SIG-M5 treated with dmso at 0.1 percent for 504 hours (cell line): ENCODE results near the gene SUCNR1.
"Not testable (repeated sequence)": the region's sequence is repeated elsewhere in the genome, so short reads cannot be mapped to it uniquely, and the experiment has no call there.

ENCODE experiments used
- DNase-seq: peaks from one replicate; lab custom pipeline; 2025; ENCODE audit not compliant: unreplicated experiment; lab: John Stamatoyannopoulos, UW

SUCNR1 gene

DNA sequence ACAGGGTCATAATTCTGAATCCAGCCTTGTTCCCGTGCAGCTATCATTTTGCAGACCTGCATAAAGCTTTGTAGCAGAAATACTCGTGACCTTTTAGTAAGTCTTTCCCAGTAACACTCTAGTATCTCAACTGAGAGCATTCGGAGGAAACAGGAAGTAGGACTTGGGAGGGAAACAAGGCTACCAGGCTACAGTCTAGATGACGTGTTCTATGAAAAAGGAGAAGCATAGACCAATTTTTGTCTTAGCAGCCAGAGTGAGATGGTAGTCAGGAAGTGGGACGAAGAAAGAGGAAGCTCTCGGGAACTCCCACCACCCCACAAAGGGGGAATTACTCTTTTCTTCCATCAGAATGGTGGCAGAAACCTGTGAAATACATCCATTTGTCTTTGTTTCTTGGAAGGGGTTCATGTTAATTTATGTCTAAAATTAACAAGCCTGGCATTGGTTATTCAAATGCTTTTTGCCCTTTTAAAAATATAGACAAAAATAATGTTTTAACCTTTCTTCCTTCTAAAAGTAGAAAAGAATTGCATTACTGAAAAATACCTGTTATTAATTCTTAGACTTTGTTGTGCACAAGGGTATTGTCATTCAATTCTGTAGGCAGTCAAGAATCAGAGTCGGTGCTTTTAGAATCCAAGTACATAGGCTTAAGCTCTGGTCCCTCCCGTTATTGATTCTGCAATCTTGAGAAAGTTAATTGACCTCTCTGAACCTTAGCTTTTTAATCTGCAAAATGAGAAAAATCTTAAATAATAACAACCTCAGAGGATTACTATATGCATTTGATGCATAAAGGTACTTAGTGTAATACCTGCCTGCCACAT lies 1.6 kb upstream of the SUCNR1 start:
- DNase-seq, result peak; percentile 100

GRCh38 chr3:151874079-151874478 lies 636 bp downstream of the SUCNR1 start:
- peak; percentile 30 for DNase-seq

GRCh38 chr3:151875759-151876158 lies 2.3 kb downstream of the SUCNR1 start:
- DNase-seq, result peak; percentile 97

DNA sequence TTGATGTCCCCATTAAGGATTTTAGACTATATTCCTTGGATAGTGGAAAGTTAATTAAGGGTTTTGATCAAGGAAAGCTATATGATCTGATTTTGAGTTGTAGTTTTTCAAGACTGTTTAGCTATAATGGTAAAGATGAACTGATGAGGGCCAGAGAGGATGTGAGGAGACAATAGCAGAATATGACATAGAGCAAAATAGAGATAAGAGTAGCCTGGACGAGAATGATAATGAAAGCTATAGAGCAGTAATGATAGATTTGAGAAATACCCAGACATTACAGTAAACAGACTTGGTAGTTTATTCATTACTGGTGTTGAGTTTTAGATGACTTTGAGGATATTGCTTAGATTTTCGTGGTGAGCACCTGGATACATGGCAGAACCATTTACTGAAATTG lies 3.8 kb downstream of the SUCNR1 start:
- DNase-seq, result no peak

DNA sequence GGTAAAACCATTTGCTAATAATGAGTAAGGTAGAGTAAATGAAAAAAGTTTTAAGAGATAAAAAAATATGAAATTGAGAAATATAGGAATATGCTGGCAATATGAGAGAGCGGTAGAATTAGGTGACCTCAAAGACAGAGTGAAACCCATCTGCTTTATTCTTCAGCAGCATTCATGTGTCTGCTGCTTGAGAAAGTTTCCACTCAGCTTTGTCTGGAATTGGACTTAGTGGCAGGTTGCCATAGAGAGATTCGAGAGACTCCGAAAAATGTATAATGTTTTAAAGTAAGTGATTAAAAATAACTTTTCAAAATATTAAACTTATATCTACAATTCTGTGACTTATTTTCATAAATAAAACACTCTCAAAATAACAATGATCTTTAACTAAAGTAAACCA lies 5.0 kb downstream of the SUCNR1 start:
- DNase-seq, result no peak

DNA sequence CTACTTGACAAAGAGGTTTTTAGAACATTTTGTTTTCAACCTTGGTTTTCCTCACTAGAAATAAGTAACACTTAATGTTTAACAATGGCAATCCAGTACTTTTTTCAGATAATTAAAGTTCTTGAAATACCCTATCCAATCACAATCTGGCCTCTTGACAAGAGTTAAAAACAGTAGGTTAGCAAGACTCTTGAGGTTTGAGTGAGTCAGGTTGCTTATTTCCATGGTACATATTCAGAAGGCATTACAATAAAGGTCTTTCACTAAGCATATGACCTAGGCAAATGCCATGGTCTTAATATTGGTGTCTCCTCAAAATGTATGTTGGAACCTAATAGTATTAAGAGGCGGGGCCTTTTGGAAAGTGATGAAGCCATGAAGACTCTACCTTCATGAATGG lies 5.6 kb downstream of the SUCNR1 start:
- no peak for DNase-seq

- peak; percentile 74 for DNase-seq
Measured at GRCh38 chr3:151879679-151880415, 6.4 kb downstream of the SUCNR1 start.

GRCh38 chr3:151880416-151880690 lies 6.9 kb downstream of the SUCNR1 start:
- no peak for DNase-seq

DNA sequence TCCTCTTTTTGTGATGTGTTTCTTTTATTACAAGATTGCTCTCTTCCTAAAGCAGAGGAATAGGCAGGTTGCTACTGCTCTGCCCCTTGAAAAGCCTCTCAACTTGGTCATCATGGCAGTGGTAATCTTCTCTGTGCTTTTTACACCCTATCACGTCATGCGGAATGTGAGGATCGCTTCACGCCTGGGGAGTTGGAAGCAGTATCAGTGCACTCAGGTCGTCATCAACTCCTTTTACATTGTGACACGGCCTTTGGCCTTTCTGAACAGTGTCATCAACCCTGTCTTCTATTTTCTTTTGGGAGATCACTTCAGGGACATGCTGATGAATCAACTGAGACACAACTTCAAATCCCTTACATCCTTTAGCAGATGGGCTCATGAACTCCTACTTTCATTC lies 7.7 kb downstream of the SUCNR1 start:
- DNase-seq, result no peak

GRCh38 chr3:151885397-151885796 lies 12.0 kb downstream of the SUCNR1 start:
- DNase-seq, result not testable (repeated sequence)

DNA sequence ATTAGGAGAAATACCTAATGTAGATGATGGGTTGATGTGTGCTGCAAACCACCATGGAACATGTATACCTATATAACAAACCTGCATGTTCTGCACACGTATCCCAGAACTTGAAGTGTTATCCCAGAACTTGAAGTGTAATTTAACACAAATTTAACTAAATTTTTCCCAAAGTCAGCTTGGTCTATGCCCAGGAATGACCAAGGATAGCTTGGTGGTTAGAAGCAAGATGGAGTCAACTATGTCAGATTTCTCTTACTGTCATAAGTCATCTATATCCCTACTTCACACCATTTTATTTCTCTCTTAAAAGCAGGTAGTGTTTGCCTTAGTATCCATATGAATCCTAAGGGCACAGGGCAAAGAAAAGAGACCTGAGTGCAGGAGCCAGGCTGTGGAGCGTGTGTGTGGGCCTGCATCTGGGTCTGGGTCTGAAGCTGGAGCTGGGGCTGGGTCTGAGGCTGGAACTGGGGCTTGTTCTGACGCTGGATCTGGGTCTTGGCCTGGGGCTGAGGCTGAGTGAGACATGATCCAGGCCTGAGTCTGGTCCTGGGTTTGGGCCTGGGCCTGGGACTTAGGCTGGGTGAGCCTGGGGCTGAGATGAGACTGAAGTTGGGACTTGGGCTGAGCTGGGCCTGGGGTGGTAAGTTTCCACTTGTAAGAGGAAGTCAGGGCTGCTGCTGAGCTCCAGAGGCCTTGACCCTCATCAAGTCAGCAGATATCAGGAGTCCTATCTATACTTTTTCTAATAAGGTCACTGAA lies 14.2 kb downstream of the SUCNR1 start:
- not testable (repeated sequence) for DNase-seq

GRCh38 chr3:151890721-151891141 lies 17.3 kb downstream of the SUCNR1 start:
- DNase-seq, result peak; percentile 80

GRCh38 chr3:151891721-151892120 lies 18.3 kb downstream of the SUCNR1 start:
- DNase-seq, result no peak

- no peak for DNase-seq
Measured at GRCh38 chr3:151894219-151894618, 20.8 kb downstream of the SUCNR1 start.

DNA sequence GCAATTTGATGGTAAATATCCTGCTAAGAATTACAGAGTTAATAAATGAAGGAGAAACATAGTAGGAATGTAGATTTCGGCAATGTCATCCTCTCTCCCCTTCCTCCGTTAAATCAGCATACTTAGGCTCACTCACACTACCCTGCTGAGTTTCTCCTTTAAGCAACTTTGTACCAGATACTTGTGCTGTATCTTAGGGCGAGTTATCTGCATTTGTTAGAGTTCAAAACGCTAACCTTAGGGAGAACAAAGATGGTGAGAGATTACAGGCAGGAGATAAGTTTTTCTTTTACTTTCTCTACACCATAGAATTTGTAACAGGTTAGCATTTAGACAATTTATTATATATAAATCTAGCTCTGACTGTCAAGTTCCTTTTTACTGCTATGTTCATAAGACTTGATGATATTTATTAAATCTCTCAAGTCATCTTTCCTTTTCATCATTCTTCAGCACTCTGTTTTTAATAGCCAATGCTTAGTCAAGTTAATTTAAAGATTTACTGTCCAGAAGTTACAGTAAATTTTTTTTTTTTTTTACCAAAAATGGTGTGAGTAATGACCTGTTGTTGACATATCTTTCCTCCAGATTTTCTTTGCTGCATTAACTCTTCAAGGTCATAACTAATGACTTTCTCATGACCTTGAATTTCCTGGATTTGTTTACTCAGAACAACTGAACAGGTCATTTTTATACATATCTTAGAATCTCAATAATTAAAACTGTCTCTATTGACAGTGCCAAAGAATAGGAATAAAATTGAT lies 22.2 kb downstream of the SUCNR1 start:
- DNase-seq, result no peak

GRCh38 chr3:151896246-151897012 lies 23.0 kb downstream of the SUCNR1 start:
- no peak for DNase-seq

- not testable (repeated sequence) for DNase-seq
Measured at GRCh38 chr3:151898121-151898520, 24.7 kb downstream of the SUCNR1 start.

DNA sequence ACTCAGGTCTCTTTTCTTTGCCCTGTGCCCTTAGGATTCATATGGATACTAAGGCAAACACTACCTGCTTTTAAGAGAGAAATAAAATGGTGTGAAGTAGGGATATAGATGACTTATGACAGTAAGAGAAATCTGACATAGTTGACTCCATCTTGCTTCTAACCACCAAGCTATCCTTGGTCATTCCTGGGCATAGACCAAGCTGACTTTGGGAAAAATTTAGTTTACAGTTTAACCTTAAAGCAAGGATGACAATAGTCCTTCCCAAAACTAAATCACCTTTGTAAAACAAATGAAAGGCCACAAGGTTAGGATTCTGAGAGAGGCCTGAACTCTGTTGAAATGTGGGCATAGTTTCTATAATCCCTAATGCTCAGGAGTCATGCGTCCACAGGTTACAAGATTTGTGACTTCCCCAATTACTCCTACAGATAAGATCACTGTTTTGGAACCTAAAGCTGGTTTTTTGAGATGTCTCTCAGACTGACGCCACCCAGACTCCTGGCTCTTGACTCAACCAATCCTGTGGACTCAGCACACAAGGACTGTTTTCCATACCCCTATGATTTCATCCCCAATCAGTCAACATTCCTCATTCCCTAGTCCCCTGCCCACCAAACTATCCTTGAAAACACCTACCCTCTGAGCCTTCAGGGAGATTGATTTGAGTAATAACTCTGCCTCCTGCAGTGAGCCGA lies 25.3 kb downstream of the SUCNR1 start:
- DNase-seq, result peak; percentile 6

GRCh38 chr3:151899996-151900395 lies 26.6 kb downstream of the SUCNR1 start:
- DNase-seq, result no peak

DNA sequence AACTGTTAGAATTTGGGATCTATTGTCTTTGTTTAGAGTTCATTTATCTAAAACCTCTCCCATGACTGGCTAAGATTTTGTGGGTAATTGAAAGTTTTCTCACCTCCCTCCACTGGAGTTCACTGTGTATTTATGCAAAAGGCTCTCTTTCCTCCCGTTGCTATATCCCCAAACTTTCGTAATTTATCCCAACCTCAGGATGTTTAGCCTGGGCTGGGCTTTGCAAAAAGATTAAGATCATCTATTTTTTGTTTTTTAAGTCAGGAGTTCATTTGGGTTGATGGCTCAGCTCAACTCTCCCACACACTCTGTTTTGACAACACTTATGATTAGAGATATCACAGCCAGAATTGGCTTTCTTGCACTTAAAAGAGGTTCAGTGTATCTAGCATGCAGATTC lies 27.0 kb downstream of the SUCNR1 start:
- no peak for DNase-seq
